ENCODE data around the gene ETV7.

The ETV7 gene

DNA sequence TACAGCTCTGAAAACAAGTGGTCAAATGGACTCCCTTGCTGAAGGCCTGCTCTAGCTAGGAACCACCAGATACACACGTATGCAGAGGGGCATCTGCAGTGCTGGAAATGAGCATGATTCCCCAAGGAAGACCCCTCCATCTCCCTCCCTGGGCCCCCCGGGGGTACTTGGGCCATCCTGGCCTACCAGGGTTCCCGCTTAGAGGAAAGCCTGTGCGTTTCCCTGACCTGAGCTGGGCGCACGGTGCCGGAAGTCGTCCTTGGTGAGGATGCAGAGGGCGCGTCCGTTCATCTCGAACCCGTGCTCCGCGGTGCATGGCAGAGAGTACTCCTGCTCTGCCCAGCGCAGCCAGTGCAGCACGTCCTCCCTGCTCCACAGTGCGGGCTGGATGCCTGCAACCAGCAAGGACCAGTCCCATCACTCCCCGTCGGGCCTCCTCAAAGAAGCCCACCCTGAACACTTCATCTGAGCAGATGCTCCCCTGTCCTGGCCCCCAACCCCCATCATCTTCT is 11.8 kb downstream of the ETV7 start:
- TF ChIP-seq TEAD4 (IDR thresholded peaks at IDR 0.05) (no peak), RAD21 (IDR thresholded peaks at IDR 0.05; ENCODE audit: low read depth) (no peak), MAX (IDR thresholded peaks at IDR 0.05) (no peak), YY1 (IDR thresholded peaks at IDR 0.05; ENCODE audit: low read depth) (no peak), REST (IDR thresholded peaks at IDR 0.05; ENCODE audit: low read depth) (no peak), FOXM1 (IDR thresholded peaks at IDR 0.05; ENCODE audit: borderline replicate concordance, low read depth) (no peak), CEBPB (IDR thresholded peaks at IDR 0.05) (no peak), EGR1 (IDR thresholded peaks at IDR 0.05) (no peak), TAF1 (IDR thresholded peaks at IDR 0.05; ENCODE audit: low read depth) (no peak), EP300 (IDR thresholded peaks at IDR 0.05; ENCODE audit: borderline replicate concordance) (no peak), CREB1 (IDR thresholded peaks at IDR 0.05; ENCODE audit: low read depth) (no peak), USF1 (IDR thresholded peaks at IDR 0.05) (no peak), ZBTB7A (IDR thresholded peaks at IDR 0.05; ENCODE audit: low read depth) (no peak), NFIC (IDR thresholded peaks at IDR 0.05) (no peak)

GRCh38 chr6:36374972-36375371 is 12.5 kb downstream of the ETV7 start:
- TF ChIP-seq NFIC (IDR thresholded peaks at IDR 0.05) (no peak), USF1 (IDR thresholded peaks at IDR 0.05) (no peak), CREB1 (IDR thresholded peaks at IDR 0.05; ENCODE audit: low read depth) (no peak), TEAD4 (IDR thresholded peaks at IDR 0.05) (no peak), FOXM1 (IDR thresholded peaks at IDR 0.05; ENCODE audit: borderline replicate concordance, low read depth) (no peak), TCF12 (IDR thresholded peaks at IDR 0.05; ENCODE audit: low read depth) (no peak), CEBPB (IDR thresholded peaks at IDR 0.05) (no peak)

GRCh38 chr6:36374194-36374593 is 13.3 kb downstream of the ETV7 start:
- TF ChIP-seq CEBPB (IDR thresholded peaks at IDR 0.05) (no peak), TCF12 (IDR thresholded peaks at IDR 0.05; ENCODE audit: low read depth) (no peak), EP300 (IDR thresholded peaks at IDR 0.05; ENCODE audit: borderline replicate concordance) (no peak), MAX (IDR thresholded peaks at IDR 0.05) (no peak), TAF1 (IDR thresholded peaks at IDR 0.05; ENCODE audit: low read depth) (no peak), REST (IDR thresholded peaks at IDR 0.05; ENCODE audit: low read depth) (peak; percentile 53)

DNA sequence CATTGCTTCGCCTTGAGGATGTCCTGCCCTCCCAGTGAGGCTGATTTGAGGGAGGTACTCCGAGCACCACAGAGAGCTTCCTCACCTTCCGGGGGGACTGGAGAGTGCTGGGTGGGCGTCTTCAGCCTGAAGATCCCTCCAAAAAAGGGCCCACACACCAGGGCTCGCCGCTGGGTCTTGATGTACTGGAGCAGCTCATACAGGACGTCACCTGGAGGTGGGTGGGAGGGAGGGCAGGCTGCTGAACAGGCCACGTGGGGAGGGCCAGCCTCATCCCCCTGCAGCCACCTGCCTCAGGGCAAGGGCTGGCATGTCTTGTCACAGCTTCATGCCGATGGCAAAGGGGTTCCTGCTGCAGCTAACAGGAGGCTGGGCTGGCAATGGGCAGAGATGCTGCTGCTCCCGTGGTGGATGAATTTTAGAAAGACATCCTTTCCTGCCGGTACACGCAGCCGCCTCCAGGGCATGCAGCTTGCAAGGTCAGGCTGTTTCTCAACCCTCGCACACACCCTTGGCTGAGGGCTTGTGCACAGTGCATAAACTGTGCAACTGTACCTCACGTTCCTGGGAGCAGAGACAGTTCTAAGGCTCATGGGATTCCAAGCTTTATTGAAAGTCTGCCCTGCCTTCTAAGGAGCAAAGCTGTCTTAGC is 14.0 kb downstream of the ETV7 start:
- TF ChIP-seq TAF1 (IDR thresholded peaks at IDR 0.05; ENCODE audit: low read depth), result no peak
- TF ChIP-seq EGR1 (IDR thresholded peaks at IDR 0.05), result no peak
- TF ChIP-seq RAD21 (IDR thresholded peaks at IDR 0.05; ENCODE audit: low read depth), result no peak
- no peak for TF ChIP-seq FOXM1 (IDR thresholded peaks at IDR 0.05; ENCODE audit: borderline replicate concordance, low read depth)
- no peak for TF ChIP-seq YY1 (IDR thresholded peaks at IDR 0.05; ENCODE audit: low read depth)
- no peak for TF ChIP-seq EP300 (IDR thresholded peaks at IDR 0.05; ENCODE audit: borderline replicate concordance)
- no peak for TF ChIP-seq TEAD4 (IDR thresholded peaks at IDR 0.05)
- no peak for TF ChIP-seq NFIC (IDR thresholded peaks at IDR 0.05)
- TF ChIP-seq REST (IDR thresholded peaks at IDR 0.05; ENCODE audit: low read depth), result no peak
- TF ChIP-seq CREB1 (IDR thresholded peaks at IDR 0.05; ENCODE audit: low read depth), result no peak
- TF ChIP-seq CEBPB (IDR thresholded peaks at IDR 0.05), result no peak
- no peak for TF ChIP-seq USF1 (IDR thresholded peaks at IDR 0.05)
- TF ChIP-seq MAX (IDR thresholded peaks at IDR 0.05), result no peak
- TF ChIP-seq TCF12 (IDR thresholded peaks at IDR 0.05; ENCODE audit: low read depth), result no peak
- no peak for TF ChIP-seq ZBTB7A (IDR thresholded peaks at IDR 0.05; ENCODE audit: low read depth)
